HEK293T (cell line): ENCODE measurements around the gene PSMC4.

Experiments
- ARNT ChIP-seq: fragments of 450-650 bp; IDR thresholded peaks from 2 replicates; pipeline ENCODE4 v1.6.1; 2017; ENCODE audit warnings: mild to moderate bottlenecking
- BHLHE40 ChIP-seq: fragments of 450-650 bp; IDR thresholded peaks from 2 replicates; pipeline ENCODE4 v1.6.1; 2016; ENCODE audit warnings: mild to moderate bottlenecking, moderate library complexity, borderline replicate concordance
- ELF4 ChIP-seq: fragments of 450-650 bp; IDR thresholded peaks from 2 replicates; pipeline ENCODE4 v1.6.1; 2017; ENCODE audit warnings: antibody characterized with exemption
- FOXM1 ChIP-seq: fragments of 450-650 bp; IDR thresholded peaks from 2 replicates; pipeline ENCODE4 v1.6.1; 2017; ENCODE audit warnings: mild to moderate bottlenecking, borderline replicate concordance
- HDGF ChIP-seq: fragments of 450-650 bp; IDR thresholded peaks from 2 replicates; pipeline ENCODE4 v1.6.1; 2017; ENCODE audit warnings: antibody characterized with exemption, borderline replicate concordance
- NFRKB ChIP-seq: fragments of 450-650 bp; IDR thresholded peaks from 2 replicates; pipeline ENCODE4 v1.6.1; 2016; ENCODE audit warnings: mild to moderate bottlenecking, moderate library complexity
- PKNOX1 ChIP-seq: fragments of 450-650 bp; IDR thresholded peaks from 2 replicates; pipeline ENCODE4 v1.6.1; 2016
- SP1 ChIP-seq: fragments of 450-650 bp; IDR thresholded peaks from 2 replicates; pipeline ENCODE4 v1.6.1; 2017
- SUZ12 ChIP-seq: fragments of 450-650 bp; IDR thresholded peaks from 2 replicates; pipeline ENCODE4 v1.6.1; 2016; ENCODE audit warnings: mild to moderate bottlenecking
- TARDBP ChIP-seq: fragments of 450-650 bp; IDR thresholded peaks from 2 replicates; pipeline ENCODE4 v1.6.1; 2016

- TF ChIP-seq SUZ12 (no peak), HDGF (no peak), ELF4 (no peak), SP1 (no peak), TARDBP (no peak), BHLHE40 (no peak), FOXM1 (no peak), ARNT (no peak), PKNOX1 (no peak), NFRKB (no peak)
Measured at GRCh38 chr19:40023969-40024368, 53.0 kb downstream of the PSMC4 start.
